PFSK-1 (cell line): ENCODE measurements around the gene FRMD4B.

ENCODE experiments used
- FOXP2 ChIP-seq: optimal IDR thresholded peaks from 2 replicates; pipeline ENCODE3; 2011; ENCODE audit warnings: borderline replicate concordance, control low read depth, inconsistent platforms; ENCODE audit not compliant: insufficient read depth; ENCODE audit errors: extremely low read length, extremely low read depth
- POLR2AphosphoS5 ChIP-seq: IDR thresholded peaks from 2 replicates; pipeline ENCODE4 v1.6.1; 2012; ENCODE audit warnings: low read depth, mild to moderate bottlenecking, control low read depth, low read length, moderate library complexity
- REST ChIP-seq, 2 experiments: IDR thresholded peaks; 2 replicates each; pipeline versions ENCODE4 v1.6.1 to v1.8.0; 2011 to 2012; ENCODE audit warnings: low read depth in 2 of 2, low read length in 2 of 2, control low read depth in 1 of 2, inconsistent platforms in 1 of 2, mild to moderate bottlenecking in 1 of 2, moderate library complexity in 1 of 2; ENCODE audit not compliant: insufficient read depth in 1 of 2
- SIN3A ChIP-seq: IDR thresholded peaks from 2 replicates; pipeline ENCODE4 v1.6.1; 2012; ENCODE audit warnings: mild to moderate bottlenecking, low read length, moderate library complexity, borderline replicate concordance; ENCODE audit not compliant: insufficient read depth
- TAF1 ChIP-seq: IDR thresholded peaks from 2 replicates; pipeline ENCODE4 v1.6.1; 2012; ENCODE audit warnings: low read length, control low read depth, borderline replicate concordance; ENCODE audit not compliant: insufficient read depth

FRMD4B gene

GRCh38 chr3:69210068-69210730 is 175.7 kb downstream of the FRMD4B start:
- TF ChIP-seq SIN3A (no peak), REST (IDR thresholded peaks at IDR 0.05; ENCODE audit: insufficient read depth in 1 of 2, low read depth in 2 of 2, low read length in 2 of 2) (no peak), TAF1 (no peak), POLR2AphosphoS5 (no peak), FOXP2 (no peak)

DNA sequence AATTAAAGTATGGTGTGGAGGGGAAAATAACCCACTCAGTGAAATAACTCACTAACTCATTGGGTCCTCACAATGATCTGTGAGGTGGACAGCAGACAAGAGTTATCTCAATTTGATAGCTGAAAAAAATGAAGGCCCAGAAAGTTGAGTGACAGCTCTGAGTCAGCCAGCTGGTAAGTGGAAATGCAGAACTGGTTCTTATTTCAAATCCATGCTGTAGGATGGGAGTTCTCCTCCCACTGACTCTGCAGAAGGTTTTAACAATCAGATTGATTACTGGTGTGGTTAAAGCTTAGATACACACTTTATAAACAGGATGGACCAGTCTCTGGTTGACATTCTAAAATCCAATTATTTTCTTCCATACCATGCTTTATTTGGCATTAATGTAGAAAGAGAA is 176.5 kb downstream of the FRMD4B start:
- TF ChIP-seq TAF1: no peak
- no peak for TF ChIP-seq FOXP2
- no peak for TF ChIP-seq SIN3A
- no peak for TF ChIP-seq REST (IDR thresholded peaks at IDR 0.05; ENCODE audit: insufficient read depth in 1 of 2, low read depth in 2 of 2, low read length in 2 of 2)
- TF ChIP-seq POLR2AphosphoS5: no peak

GRCh38 chr3:69207031-69207430 is 178.9 kb downstream of the FRMD4B start:
- TF ChIP-seq POLR2AphosphoS5 (no peak), SIN3A (no peak), REST (IDR thresholded peaks at IDR 0.05; ENCODE audit: insufficient read depth in 1 of 2, low read depth in 2 of 2, low read length in 2 of 2) (no peak), TAF1 (no peak), FOXP2 (no peak)

GRCh38 chr3:69205385-69205784 is 180.5 kb downstream of the FRMD4B start:
- TF ChIP-seq POLR2AphosphoS5: no peak
- no peak for TF ChIP-seq FOXP2
- TF ChIP-seq SIN3A: no peak
- TF ChIP-seq TAF1: no peak
- TF ChIP-seq REST (IDR thresholded peaks at IDR 0.05; ENCODE audit: insufficient read depth in 1 of 2, low read depth in 2 of 2, low read length in 2 of 2): no peak
